GM19035 (cell line): ENCODE measurements around the gene RANGAP1.

ENCODE experiments used
- ATAC-seq: cut with Tn5 transposase; IDR thresholded peaks from one replicate; pipeline ENCODE4 v1.9.1; 2021; ENCODE audit not compliant: unreplicated experiment

Gene RANGAP1

GRCh38 chr22:41204066-41204465 lies 81.9 kb downstream of the RANGAP1 start:
- ATAC-seq, result no peak

- ATAC-seq, result no peak
These were observed 82.9 kb downstream of the RANGAP1 start for GRCh38 chr22:41203118-41203517.

- no peak for ATAC-seq
These were observed 84.8 kb downstream of the RANGAP1 start for GRCh38 chr22:41201141-41201540.

- no peak for ATAC-seq
These were observed 87.9 kb downstream of the RANGAP1 start for GRCh38 chr22:41198027-41198580.

GRCh38 chr22:41197038-41197972 lies 88.7 kb downstream of the RANGAP1 start:
- peak; percentile 68 for ATAC-seq
